K562 (cell line): Measurements from ENCODE around the gene IGFBP7. TPM values are rescaled to one million over a fixed set of nuclear protein-coding genes. Genes with fewer than 3 reads are reported as not detected.

Experiments
- ATAC-seq: fragments of 200-7000 bp; cut with Tn5 transposase; 3 replicates; pipeline ENCODE4 v1.9.1; 2020; ENCODE audit warnings: moderate library complexity
- BruUV-seq: library from RNA; stranded (reverse); fragments of 400-500 nt; replicated peaks from 2 replicates; lab custom pipeline; 2021; lab: Mats Ljungman, UMichigan
- CTCF ChIA-PET: fragments of 300-600 bp; formaldehyde crosslinking; extraction: SDS; loops from one replicate; lab custom pipeline; 2021; ENCODE audit warnings: low intra/inter-chr PET ratio; lab: Yijun Ruan, JAX
- POLR2A ChIA-PET: fragments of 300-600, 350-650 bp; sonication (Branson Sonifier 250); formaldehyde crosslinking; extraction: SDS; loops from one replicate; lab custom pipeline; 2021; ENCODE audit warnings: antibody characterized with exemption, inconsistent platforms; lab: Yijun Ruan, JAX
- DNase-seq, 4 experiments: peaks; one replicate each; pipeline versions ENCODE4 v3.0.0 to v3.0.0-alpha.2; 2011 to 2018; ENCODE audit warnings: low spot score in 3 of 4, mixed read lengths in 3 of 4; ENCODE audit errors: extremely low read depth in 1 of 4
- FAIRE-seq: peaks from 2 replicates; lab custom pipeline; 2011; peaks lifted over from hg19 to GRCh38; lab: Jason Lieb, UNC
- H2AFZ ChIP-seq: 2 replicates; pipeline ENCODE4 v1.6.0; 2011; ENCODE audit warnings: low read depth, low read length, control low read depth, inconsistent platforms
- H3K27ac ChIP-seq: fragments of 200-600 bp; 3 replicates; pipeline ENCODE4 v1.8.0; 2011; ENCODE audit warnings: low read depth, mild to moderate bottlenecking, control low read depth, inconsistent platforms, low read length, moderate library complexity, mixed read lengths; ENCODE audit errors: extremely low read depth
- H3K27me3 ChIP-seq, 2 experiments: fragments of 300-600 bp in 1 of 2; 2 replicates in 1 of 2; 3 replicates in 1 of 2; pipeline versions ENCODE4 v1.6.0 to v1.8.0; 2011; ENCODE audit warnings: inconsistent platforms in 2 of 2, low read length in 2 of 2, mild to moderate bottlenecking in 1 of 2, mixed read lengths in 1 of 2, moderate library complexity in 1 of 2; ENCODE audit not compliant: control insufficient read depth in 2 of 2, insufficient read depth in 2 of 2
- H3K36me3 ChIP-seq: fragments of 300-600 bp; 3 replicates; pipeline ENCODE4 v1.8.0; 2011; ENCODE audit warnings: mild to moderate bottlenecking, low read length, inconsistent platforms; ENCODE audit not compliant: control insufficient read depth, insufficient read depth
- H3K4me1 ChIP-seq, 2 experiments: fragments of 200-600 bp in 1 of 2; replicated peaks in 1 of 2; 2 replicates in 1 of 2; 3 replicates in 1 of 2; pipeline versions ENCODE4 v1.5.1 to v1.8.0; 2011; ENCODE audit warnings: inconsistent platforms in 2 of 2, low read length in 2 of 2, mild to moderate bottlenecking in 1 of 2, mixed read lengths in 1 of 2, moderate library complexity in 1 of 2; ENCODE audit not compliant: control insufficient read depth in 2 of 2, insufficient read depth in 2 of 2
- H3K4me2 ChIP-seq: 2 replicates; pipeline ENCODE4 v1.6.1; 2011; ENCODE audit warnings: low read length, control low read depth, inconsistent platforms, mixed read lengths; ENCODE audit not compliant: insufficient read depth
- H3K4me3 ChIP-seq: fragments of 200-600 bp; sonication (generic), shearing (Covaris generic); 2 replicates; pipeline ENCODE4 v1.5.1; 2016; ENCODE audit warnings: control low read depth, inconsistent platforms
- H3K79me2 ChIP-seq: fragments of 200-600 bp; 3 replicates; pipeline ENCODE4 v1.8.0; 2011; ENCODE audit warnings: low read length, inconsistent platforms; ENCODE audit not compliant: control insufficient read depth, insufficient read depth
- H3K9ac ChIP-seq, 2 experiments: 2 replicates each; pipeline versions ENCODE4 v1.6.0 to v1.6.1; 2011; ENCODE audit warnings: low read depth in 2 of 2, low read length in 2 of 2, control low read depth in 1 of 2, inconsistent platforms in 1 of 2, mild to moderate bottlenecking in 1 of 2, mixed read lengths in 1 of 2; ENCODE audit not compliant: insufficient read depth in 1 of 2
- H3K9me1 ChIP-seq: one replicate; pipeline ENCODE4 v1.6.0; 2011; ENCODE audit warnings: inconsistent platforms, mild to moderate bottlenecking, low read length, moderate library complexity; ENCODE audit not compliant: control insufficient read depth, insufficient read depth
- H3K9me3 ChIP-seq: replicated peaks from 2 replicates; pipeline ENCODE4 v1.5.1; 2011; ENCODE audit warnings: low read depth, low read length, inconsistent platforms; ENCODE audit not compliant: control insufficient read depth, insufficient read depth
- H4K20me1 ChIP-seq: replicated peaks from 2 replicates; pipeline ENCODE4 v1.6.1; 2011; ENCODE audit warnings: low read length, inconsistent platforms, mixed read lengths; ENCODE audit not compliant: control insufficient read depth, insufficient read depth
- ARID1B ChIP-seq: fragments of 450-650 bp; IDR thresholded peaks from 2 replicates; pipeline ENCODE4 v1.6.1; 2016; ENCODE audit warnings: antibody characterized with exemption, mild to moderate bottlenecking, inconsistent platforms
- CHD1 ChIP-seq: fragments of 200-600 bp; sonication (generic); IDR thresholded peaks from one replicate; pipeline ENCODE4 v1.6.1; 2012; ENCODE audit warnings: mild to moderate bottlenecking, moderate library complexity, low read length, inconsistent platforms
- CUX1 ChIP-seq: fragments of 200-800 bp; sonication (Bioruptor generic); IDR thresholded peaks from 2 replicates; pipeline ENCODE4 v1.6.1; 2016; ENCODE audit warnings: missing genetic modification characterization, missing compliant biosample characterization
- FOXP1 ChIP-seq: sonication (generic); formaldehyde crosslinking; IDR thresholded peaks from 2 replicates; pipeline ENCODE4 v1.8.0; 2022; ENCODE audit warnings: mild to moderate bottlenecking, missing genetic modification reagents
- HOXB6 ChIP-seq: fragments of 250-450 bp; sonication (Bioruptor Pico); IDR thresholded peaks from 2 replicates; pipeline ENCODE4 v1.5.1; 2022; ENCODE audit warnings: mild to moderate bottlenecking, borderline replicate concordance
- MLLT1 ChIP-seq, 2 experiments: fragments of 450-650 bp; IDR thresholded peaks; 2 replicates each; pipeline ENCODE4 v1.6.1; 2016
- PML ChIP-seq: IDR thresholded peaks from 2 replicates; pipeline ENCODE4 v1.6.1; 2012; ENCODE audit warnings: low read length, inconsistent platforms
- ZFX ChIP-seq: sonication (generic); formaldehyde crosslinking; IDR thresholded peaks from 2 replicates; pipeline ENCODE4 v1.8.0; 2022; ENCODE audit warnings: mild to moderate bottlenecking, missing genetic modification reagents, moderate library complexity
- ZNF124 ChIP-seq: sonication (generic); formaldehyde crosslinking; IDR thresholded peaks from 2 replicates; pipeline ENCODE4 v1.8.1; 2022; ENCODE audit warnings: missing genetic modification reagents
- ZNF324 ChIP-seq: fragments of 250-450 bp; sonication (Bioruptor Pico); IDR thresholded peaks from 2 replicates; pipeline ENCODE4 v1.4.0; 2020; ENCODE audit warnings: mild to moderate bottlenecking
- ZSCAN29 ChIP-seq: fragments of 450-650 bp; IDR thresholded peaks from 2 replicates; pipeline ENCODE4 v1.6.1; 2017
- WGBS: fragments of 100-300 bp; shearing (Covaris generic); methylation state at CpG from one replicate; pipeline ENCODE4 v1.1.6; 2016; ENCODE audit warnings: low coverage, mixed read lengths; ENCODE audit not compliant: insufficient coverage; ENCODE audit errors: missing lambda C conversion rate; 5-methylcytosine and 5-hydroxymethylcytosine counted together
- in situ Hi-C: fragments of 300-500 bp; cut with MboI; formaldehyde crosslinking; loops from 4 replicates; pipeline ENCODE4 v1.15.0; 2018; ENCODE audit warnings: inconsistent platforms, mixed read lengths
- intact Hi-C: fragments of 100-400 bp; cut with micrococcal nuclease; formaldehyde crosslinking; loops from 2 replicates; pipeline ENCODE4 v1.14.2; 2022
- polyA plus RNA-seq, 8 experiments: library from polyadenylated mRNA; depleted of rRNA in 4 of 8; stranded (reverse) in 5 of 8; unstranded in 3 of 8; fragments of >200 nt; fragmentation: Nextera tagmentation in 2 of 8; fragmentation: Illumina TruSeq in 1 of 8; extraction: Ambion mirVana in 2 of 8; extraction: Trizol in 1 of 8; gene quantifications; 2 replicates each; pipeline versions ENCODE4 v1.2.1 to v1.2.3, GENCODE V29; 2011 to 2014; ENCODE audit warnings: inconsistent platforms in 1 of 8, missing spikeins in 1 of 8
- total RNA-seq, 7 experiments: library from RNA; depleted of rRNA in 6 of 7; stranded (reverse); fragments of >200 nt in 6 of 7; fragmentation: Illumina TruSeq in 2 of 7; extraction: Trizol in 2 of 7; gene quantifications; 2 replicates each; pipeline versions ENCODE4 v1.2.1 to v1.2.3, GENCODE V29; 2011 to 2021; ENCODE audit warnings: low replicate concordance in 1 of 7
- TF ChIP-seq, protein P1 (sequence below): fragments of 450-650 bp; formaldehyde crosslinking; IDR thresholded peaks from 2 replicates; pipeline ENCODE4 v1.4.0; 2022; ENCODE audit warnings: missing genetic modification characterization

IGFBP7 gene
- total and polyA plus RNA-seq, 9 of the 15 experiments (the other 6 are each of a cell fraction or from before 2014, with no cell fraction given), result 0.27 to 0.49 (median 0.29) TPM; not detected in 6

DNA sequence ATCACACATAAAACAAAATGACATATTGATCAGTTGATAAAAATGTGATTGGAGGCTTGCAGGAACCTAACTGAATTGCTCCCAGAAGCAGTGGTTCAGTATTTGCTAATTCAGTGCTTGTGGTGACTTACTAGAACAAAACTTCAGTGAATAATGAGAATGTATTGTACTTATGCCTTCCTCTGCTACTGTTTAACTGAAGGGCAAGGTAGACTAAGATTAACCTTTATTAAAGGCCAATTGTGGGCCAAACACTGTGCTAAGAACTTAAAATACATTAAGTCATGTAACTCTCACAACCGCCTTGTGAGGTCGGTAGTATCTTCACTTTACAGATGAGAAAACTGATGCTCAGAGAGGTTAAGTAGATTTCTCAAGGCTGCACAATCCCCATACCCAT is 14.9 kb downstream of the IGFBP7 start:
- H3K4me2 ChIP-seq, result no peak overlapping the region
- H3K4me1 ChIP-seq, result no peaks in the 10 kb centered on the region
- H3K9me1 ChIP-seq, result no peaks in the 10 kb centered on the region
- in situ Hi-C loops (no loop called here), intact Hi-C loops (no loop called here)
- H3K79me2 ChIP-seq, result no peaks in the 10 kb centered on the region
- CTCF ChIA-PET, result no interaction called here
- no peaks in the 10 kb centered on the region for H3K36me3 ChIP-seq
- WGBS, result 0% methylated on average over 2 of the region's 2 CpGs
- H4K20me1 ChIP-seq, result no peaks in the 10 kb centered on the region
- H3K9ac ChIP-seq, result no peak overlapping the region
- H2AFZ ChIP-seq, result no peak overlapping the region
- H3K4me3 ChIP-seq, result no peak overlapping the region
- ATAC-seq (no peak), DNase-seq (no peak), FAIRE-seq (no peak)
- POLR2A ChIA-PET, result no interaction called here
- H3K9me3 ChIP-seq, result no peaks in the 10 kb centered on the region
- no peaks in the 10 kb centered on the region; a peak in 1 of 5 replicates for H3K27me3 ChIP-seq
- H3K27ac ChIP-seq, result no peak overlapping the region
- BruUV-seq, result no TSS peak
- TF ChIP-seq CHD1, result no peak
- no peak for TF ChIP-seq ZNF124 (CRISPR knock-in tag)
- TF ChIP-seq ZFX (CRISPR knock-in tag), result no peak
- TF ChIP-seq ARID1B, result no peak
- TF ChIP-seq ZSCAN29, result no peak
- no peak for TF ChIP-seq MLLT1 (IDR thresholded peaks at IDR 0.05)
- TF ChIP-seq, protein P1, sequence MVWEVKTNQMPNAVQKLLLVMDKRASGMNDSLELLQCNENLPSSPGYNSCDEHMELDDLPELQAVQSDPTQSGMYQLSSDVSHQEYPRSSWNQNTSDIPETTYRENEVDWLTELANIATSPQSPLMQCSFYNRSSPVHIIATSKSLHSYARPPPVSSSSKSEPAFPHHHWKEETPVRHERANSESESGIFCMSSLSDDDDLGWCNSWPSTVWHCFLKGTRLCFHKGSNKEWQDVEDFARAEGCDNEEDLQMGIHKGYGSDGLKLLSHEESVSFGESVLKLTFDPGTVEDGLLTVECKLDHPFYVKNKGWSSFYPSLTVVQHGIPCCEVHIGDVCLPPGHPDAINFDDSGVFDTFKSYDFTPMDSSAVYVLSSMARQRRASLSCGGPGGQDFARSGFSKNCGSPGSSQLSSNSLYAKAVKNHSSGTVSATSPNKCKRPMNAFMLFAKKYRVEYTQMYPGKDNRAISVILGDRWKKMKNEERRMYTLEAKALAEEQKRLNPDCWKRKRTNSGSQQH (CRISPR knock-in tag), result no peak
- TF ChIP-seq FOXP1 (CRISPR knock-in tag), result no peak
- TF ChIP-seq CUX1 (CRISPR knock-in tag), result no peak
- no peak for TF ChIP-seq HOXB6 (CRISPR knock-in tag)
- no peak for TF ChIP-seq PML
- TF ChIP-seq ZNF324, result no peak
